ENCODE results near the gene EFCAB7. TPM values are rescaled to one million over a fixed set of nuclear protein-coding genes. Genes with fewer than 3 reads are reported as not detected.

EFCAB7 gene
- total RNA-seq, 1 experiment from 2014 or later, result 3.0 TPM

GRCh38 chr1:63612564-63612963, 89.2 kb downstream of the EFCAB7 start:
- no peak overlapping the region for H3K4me3 Mint-ChIP-seq
- no peak for DNase-seq
- H3K9me3 Mint-ChIP-seq, result no peaks in the 10 kb centered on the region
- no peak overlapping the region for H3T11ph ChIP-seq (ENCODE audit: low read length)
- H3K23me2 ChIP-seq (ENCODE audit: insufficient read length, low read depth, low read length, poor library complexity, severe bottlenecking), result no peaks in the 10 kb centered on the region
- no peak overlapping the region for H4K5ac ChIP-seq (ENCODE audit: insufficient read length, low read depth, low read length)
- no peak overlapping the region for H3K9ac ChIP-seq (ENCODE audit: extremely low read depth, insufficient read length, low read length)
- no peak overlapping the region for H3K4ac ChIP-seq (ENCODE audit: low read depth, low read length)
- no peak overlapping the region for H2BK20ac ChIP-seq (ENCODE audit: low read depth, low read length, poor library complexity, severe bottlenecking)
- no peak overlapping the region for H3K18ac ChIP-seq (ENCODE audit: insufficient read length, low read depth, low read length)
- H3K23ac ChIP-seq (ENCODE audit: insufficient read length, low read depth, low read length), result no peak overlapping the region
- H2BK15ac ChIP-seq (ENCODE audit: low read depth, low read length), result no peak overlapping the region
- H2BK120ac ChIP-seq (ENCODE audit: low read depth, low read length, poor library complexity, severe bottlenecking), result no peak overlapping the region
- peaks cover 3% of the 10 kb centered on the region; the same call in 1 of the 2 replicates for H3K27me3 Mint-ChIP-seq (ENCODE audit: low read depth)
- no peak overlapping the region for H2AK5ac ChIP-seq (ENCODE audit: insufficient read length, low read length)
- H2AFZ ChIP-seq (ENCODE audit: low read length), result no peak overlapping the region
- H2BK12ac ChIP-seq (ENCODE audit: insufficient read length, low read depth, low read length), result no peak overlapping the region
- no peaks in the 10 kb centered on the region for H3K79me2 ChIP-seq (ENCODE audit: insufficient read depth, low read length)
- H3K4me1 Mint-ChIP-seq, result peaks cover 30 to 35% of the 10 kb centered on the region in 2 experiments
- TF ChIP-seq CTCF (conservative IDR thresholded peaks at IDR 0.05), result no peak
- no peaks in the 10 kb centered on the region for H3K79me1 ChIP-seq (ENCODE audit: insufficient read depth, low read depth, low read length, poor library complexity, severe bottlenecking)
- H2BK5ac ChIP-seq (ENCODE audit: insufficient read length, low read length), result no peak overlapping the region
- no peaks in the 10 kb centered on the region; the same call in 1 of the 2 replicates for H3K27me3 ChIP-seq (ENCODE audit: insufficient read depth, low read length)
- H3K4me2 ChIP-seq (ENCODE audit: insufficient read depth, insufficient read length, low read length), result no peak overlapping the region
- H4K91ac ChIP-seq (ENCODE audit: insufficient read length, low read depth, low read length), result no peak overlapping the region
- H3K27ac Mint-ChIP-seq, result no peak overlapping the region; a peak in 1 of 7 replicates
- no peak overlapping the region for H3K27ac ChIP-seq (ENCODE audit: insufficient read length, low read depth, low read length)
- H3K9me3 ChIP-seq (ENCODE audit: control insufficient read depth, low read depth, low read length), result no peaks in the 10 kb centered on the region
- no peaks in the 10 kb centered on the region for H4K20me1 ChIP-seq (ENCODE audit: control insufficient read depth, insufficient read depth, insufficient read length)
- H3K14ac ChIP-seq (ENCODE audit: insufficient read depth, low read length), result no peak overlapping the region
- H3K56ac ChIP-seq (ENCODE audit: insufficient read length, low read depth, low read length), result no peak overlapping the region
- no CpG with 5 or more reads among the region's 4 CpGs for WGBS (ENCODE audit: extremely low coverage, insufficient read length, low lambda C conversion rate)
- H3K36me3 Mint-ChIP-seq (ENCODE audit: insufficient read depth in 1 of 3, low read depth in 3 of 3), result no peaks in the 10 kb centered on the region
- H4K8ac ChIP-seq (replicated peaks; ENCODE audit: insufficient read length, low read depth, low read length), result no peak overlapping the region
- peaks cover 10% of the 10 kb centered on the region for H3K4me1 ChIP-seq (ENCODE audit: insufficient read depth, low read length)
